HG02973 (cell line): ENCODE results near the gene RHOB.
"Not testable (repeated sequence)": the region's sequence is repeated elsewhere in the genome, so short reads cannot be mapped to it uniquely, and the experiment has no call there.

Experiments used
- ATAC-seq: cut with Tn5 transposase; IDR thresholded peaks from one replicate; pipeline ENCODE4 v1.9.1; 2021; ENCODE audit warnings: moderate library complexity; ENCODE audit not compliant: unreplicated experiment

Gene RHOB

GRCh38 chr2:20451761-20452499, 5.1 kb downstream of the RHOB start:
- no peak for ATAC-seq

GRCh38 chr2:20452551-20452950, 5.7 kb downstream of the RHOB start:
- no peak for ATAC-seq

- no peak for ATAC-seq
Observed at GRCh38 chr2:20453087-20453486, 6.2 kb downstream of the RHOB start.

GRCh38 chr2:20454036-20454981, 7.4 kb downstream of the RHOB start:
- ATAC-seq: no peak

GRCh38 chr2:20455076-20455587, 8.3 kb downstream of the RHOB start:
- no peak for ATAC-seq

GRCh38 chr2:20456116-20456571, 9.3 kb downstream of the RHOB start:
- no peak for ATAC-seq

GRCh38 chr2:20456636-20457426, 10.0 kb downstream of the RHOB start:
- no peak for ATAC-seq

- no peak for ATAC-seq
Observed at GRCh38 chr2:20457661-20458630, 11.1 kb downstream of the RHOB start.

GRCh38 chr2:20458737-20459484, 12.0 kb downstream of the RHOB start:
- not testable (repeated sequence) for ATAC-seq

GRCh38 chr2:20465716-20466394, 19.0 kb downstream of the RHOB start:
- no peak for ATAC-seq

- ATAC-seq: no peak
Observed at GRCh38 chr2:20467789-20468548, 21.1 kb downstream of the RHOB start.

GRCh38 chr2:20468549-20469500, 22.0 kb downstream of the RHOB start:
- no peak for ATAC-seq

- ATAC-seq: no peak
Observed at GRCh38 chr2:20469595-20469994, 22.7 kb downstream of the RHOB start.

GRCh38 chr2:20470211-20470610, 23.3 kb downstream of the RHOB start:
- no peak for ATAC-seq

- ATAC-seq: no peak
Observed at GRCh38 chr2:20471148-20471547, 24.3 kb downstream of the RHOB start.

GRCh38 chr2:20471902-20472559, 25.2 kb downstream of the RHOB start:
- ATAC-seq: no peak
